GM18519 (cell line): ENCODE measurements around the gene SLC34A1.
"Not testable (repeated sequence)": the region's sequence is repeated elsewhere in the genome, so short reads cannot be mapped to it uniquely, and the experiment has no call there.

Experiments used
- ATAC-seq: cut with Tn5 transposase; IDR thresholded peaks from one replicate; pipeline ENCODE4 v1.9.1; 2021; ENCODE audit warnings: mild to moderate bottlenecking, moderate library complexity; ENCODE audit not compliant: unreplicated experiment, low FRiP score

SLC34A1 gene

DNA sequence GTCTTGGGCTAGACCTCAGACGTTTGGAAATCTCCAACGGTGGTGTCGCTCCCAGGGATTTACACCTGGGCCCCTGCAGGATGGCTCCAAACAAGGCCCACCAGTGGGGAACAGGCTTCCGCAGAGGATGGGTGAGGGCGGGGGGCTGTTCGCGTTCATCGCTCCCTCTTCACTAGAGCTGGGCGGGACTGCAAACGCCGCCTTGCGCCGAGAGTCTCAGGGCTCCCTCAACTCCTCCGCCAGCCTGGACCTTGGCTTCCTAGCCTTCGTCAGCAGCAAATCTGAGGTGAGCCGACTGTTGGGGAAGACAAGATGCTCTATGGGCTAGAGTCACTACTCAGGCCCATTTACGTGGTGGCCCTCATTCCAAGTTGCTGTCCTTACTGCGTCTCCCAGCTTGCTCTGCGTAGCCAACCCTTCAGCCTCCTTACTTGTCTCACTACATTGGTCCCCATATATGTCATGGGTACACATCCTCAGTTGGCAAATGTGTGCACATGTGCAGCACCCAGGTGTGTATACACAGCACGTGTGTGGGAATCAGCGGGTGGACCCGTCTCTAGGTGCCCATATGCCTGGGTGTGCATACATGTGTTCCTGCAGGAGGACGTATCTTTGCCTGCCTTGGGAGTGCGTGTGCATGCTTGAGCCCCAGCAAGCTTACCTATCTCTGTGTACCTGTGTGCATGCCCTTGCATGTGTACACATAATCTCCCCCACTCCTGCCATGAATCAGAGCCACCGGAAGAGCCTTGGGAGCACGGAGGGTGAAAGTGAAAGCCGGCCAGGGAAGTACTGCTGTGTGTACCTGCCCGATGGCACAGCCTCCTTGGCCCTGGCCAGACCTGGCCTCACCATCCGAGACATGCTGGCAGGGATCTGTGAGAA, 16.0 kb upstream of the SLC34A1 start:
- ATAC-seq, result no peak

DNA sequence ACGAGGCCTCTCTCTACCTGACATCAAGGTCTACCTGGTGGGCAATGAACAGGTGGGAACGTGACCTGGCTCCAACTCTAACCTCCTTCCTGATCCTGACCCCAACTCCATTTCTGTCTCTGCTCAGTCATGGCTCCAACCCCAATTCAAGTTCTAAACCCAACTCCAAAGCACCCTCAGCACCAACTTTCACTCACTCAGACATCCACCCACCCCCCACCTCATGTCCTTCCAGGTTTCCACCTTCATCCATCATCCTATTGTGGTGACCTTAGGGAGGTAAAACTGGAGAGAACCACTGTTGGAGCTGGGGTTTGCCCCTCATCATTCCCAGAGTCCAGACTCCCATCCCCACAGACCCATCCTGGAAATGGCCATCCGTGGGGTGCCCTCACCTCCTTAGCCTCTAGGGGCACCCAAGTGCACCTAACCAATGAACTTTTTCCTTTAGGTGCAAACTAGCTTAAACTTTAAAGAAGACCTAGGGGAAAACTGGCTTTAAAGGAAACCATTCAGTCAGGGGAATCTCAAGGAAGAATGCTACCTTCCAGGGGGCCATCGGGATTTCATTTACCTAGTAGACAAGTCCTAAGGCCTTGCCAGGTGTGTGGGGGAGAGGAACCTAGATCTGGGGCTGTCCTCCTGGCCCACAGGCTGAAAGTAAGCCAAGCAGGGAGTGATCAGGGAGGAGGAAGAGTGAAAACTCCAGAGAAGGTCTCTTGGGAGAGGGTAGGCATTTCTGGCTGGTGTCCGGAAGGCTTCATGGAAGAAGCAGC, 15.2 kb upstream of the SLC34A1 start:
- ATAC-seq, result no peak

DNA sequence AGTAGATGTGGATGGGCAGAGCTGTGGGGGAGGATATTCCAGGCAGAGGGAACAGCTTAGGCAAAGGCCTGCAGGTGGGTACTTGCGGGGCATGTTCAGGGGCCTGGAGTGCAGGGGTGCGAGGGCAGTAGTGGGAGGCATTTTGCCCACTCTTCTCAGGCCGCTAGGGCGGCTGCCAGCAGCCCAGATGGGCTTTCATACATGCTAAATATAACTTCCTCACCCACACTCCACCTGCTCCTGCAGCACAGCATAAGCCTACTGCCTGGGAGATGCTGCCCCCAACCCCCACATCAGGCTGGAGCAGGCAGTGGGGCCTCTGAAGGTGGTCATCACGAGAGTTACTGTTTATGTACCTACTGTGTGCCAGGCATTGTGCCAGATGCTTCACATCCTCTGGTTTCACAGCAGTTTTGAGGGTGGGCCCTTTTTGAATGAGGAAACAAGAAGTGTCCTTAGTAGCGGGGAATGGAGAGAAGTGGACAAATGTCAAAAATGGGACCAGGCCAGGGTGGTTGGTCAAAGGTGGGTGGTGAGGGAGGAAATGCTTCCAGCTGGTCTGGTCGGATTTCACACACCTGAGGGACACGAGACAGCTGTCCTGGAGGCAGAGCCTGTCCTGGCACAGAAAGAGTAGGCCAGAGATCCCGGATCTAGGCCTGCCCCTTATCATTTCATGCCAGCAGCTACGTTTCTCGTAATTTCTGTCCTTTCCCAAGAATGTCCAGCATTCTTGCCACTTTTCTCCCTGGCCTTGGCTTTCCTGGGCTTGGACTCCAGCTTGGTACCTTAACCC, 14.4 kb upstream of the SLC34A1 start:
- no peak for ATAC-seq

DNA sequence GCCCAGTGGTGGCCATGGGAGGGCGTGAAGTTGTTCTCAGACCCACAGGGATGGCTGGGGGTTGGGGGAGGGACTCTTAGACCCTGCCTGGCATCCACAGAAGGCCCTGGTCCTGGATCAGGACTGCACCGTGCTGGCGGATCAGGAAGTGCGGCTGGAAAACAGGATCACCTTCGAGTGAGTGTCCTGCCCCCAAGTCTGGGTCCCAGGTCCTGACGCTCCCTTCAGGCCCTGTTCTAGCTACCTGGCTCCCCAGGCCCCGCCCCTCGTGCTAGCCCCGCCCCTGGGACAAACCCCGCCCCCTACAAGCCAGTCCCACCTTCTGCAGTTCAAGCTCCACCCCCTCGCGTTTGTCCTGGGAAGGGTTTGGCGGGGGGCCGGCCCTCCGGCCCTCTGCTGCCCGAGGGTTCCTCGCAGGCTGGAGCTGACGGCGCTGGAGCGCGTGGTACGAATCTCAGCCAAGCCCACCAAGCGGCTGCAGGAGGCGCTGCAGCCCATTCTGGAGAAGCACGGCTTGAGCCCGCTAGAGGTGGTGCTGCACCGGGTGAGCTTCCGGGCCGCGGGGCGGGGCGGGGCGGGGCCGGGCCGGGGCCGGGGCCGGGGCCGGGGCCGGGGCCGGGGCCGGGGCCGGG, 13.6 kb upstream of the SLC34A1 start:
- ATAC-seq, result no peak

DNA sequence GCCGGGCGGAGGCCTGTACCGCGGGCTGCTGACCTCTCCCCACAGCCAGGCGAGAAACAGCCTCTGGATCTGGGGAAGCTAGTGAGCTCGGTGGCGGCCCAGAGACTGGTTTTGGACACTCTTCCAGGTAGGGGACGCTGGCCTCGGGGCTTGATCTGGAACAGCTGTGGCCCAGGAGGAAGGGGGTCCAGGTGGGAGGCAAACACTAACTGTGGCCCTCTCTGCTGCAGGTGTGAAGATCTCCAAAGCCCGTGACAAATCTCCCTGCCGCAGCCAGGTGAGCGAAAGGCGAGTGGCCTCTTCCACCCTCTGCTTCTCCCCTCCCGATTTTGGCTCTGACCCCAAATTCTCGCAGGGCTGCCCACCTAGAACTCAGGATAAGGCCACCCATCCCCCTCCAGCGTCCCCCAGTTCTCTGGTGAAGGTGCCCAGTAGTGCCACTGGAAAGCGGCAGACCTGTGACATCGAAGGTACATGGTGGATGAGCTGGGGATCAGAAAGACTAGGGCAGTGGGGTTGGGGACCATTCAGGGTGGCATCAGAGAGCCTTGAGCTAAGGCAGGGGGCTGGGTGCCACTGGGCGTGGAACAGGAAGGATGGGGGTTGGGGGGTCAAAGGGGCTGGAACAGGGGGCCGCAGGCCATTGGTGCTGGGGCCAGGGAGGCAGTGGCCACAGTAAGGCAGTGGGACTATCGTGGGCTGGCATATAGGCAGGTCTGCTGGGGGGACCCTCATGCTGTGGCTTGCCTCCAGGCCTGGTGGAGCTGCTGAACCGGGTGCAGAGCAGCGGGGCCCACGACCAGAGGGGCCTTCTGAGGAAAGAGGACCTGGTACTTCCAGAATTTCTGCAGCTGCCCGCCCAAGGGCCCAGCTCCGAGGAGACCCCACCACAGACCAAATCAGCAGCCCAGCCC, 12.9 kb upstream of the SLC34A1 start:
- no peak for ATAC-seq

DNA sequence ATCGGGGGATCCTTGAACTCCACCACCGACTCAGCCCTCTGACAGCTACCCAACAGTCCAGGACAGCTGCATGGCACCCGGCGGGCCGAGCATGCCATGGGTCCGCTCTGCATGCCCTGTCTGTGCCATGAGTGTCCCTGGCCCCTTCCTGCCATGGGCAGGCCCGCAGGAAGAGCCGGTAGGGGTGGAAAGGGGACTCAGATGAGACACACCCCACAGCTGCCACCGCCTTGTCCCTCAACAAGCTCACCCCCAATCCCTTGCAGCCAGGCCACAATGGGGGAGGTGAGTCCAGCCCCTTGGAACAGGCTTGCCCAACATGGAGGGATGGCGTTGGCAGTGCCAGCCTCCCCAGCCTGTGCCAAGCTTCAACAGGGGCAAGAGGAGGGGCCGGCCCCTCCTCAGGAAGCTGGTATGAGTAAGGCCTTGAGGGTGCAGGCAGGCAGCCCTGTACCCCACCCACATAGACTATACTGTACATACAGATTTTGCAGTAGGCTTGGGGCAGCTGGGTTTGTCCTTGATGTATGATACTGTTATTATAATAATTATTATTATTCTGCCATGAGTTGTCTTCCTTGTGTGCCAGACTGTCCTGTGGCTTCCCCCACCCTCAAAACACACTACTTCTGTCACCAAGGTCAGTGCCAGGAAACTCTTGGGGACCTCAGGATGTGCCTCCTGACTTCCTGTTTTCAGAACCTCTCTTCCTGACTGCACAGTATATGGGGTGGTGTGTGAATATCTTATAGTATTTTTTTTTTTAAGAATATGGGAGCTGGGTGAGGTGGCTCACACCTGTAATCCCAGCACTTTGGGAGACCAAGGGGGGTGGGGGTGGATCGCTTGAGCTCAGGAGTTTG, 12.0 kb upstream of the SLC34A1 start:
- ATAC-seq, result no peak

DNA sequence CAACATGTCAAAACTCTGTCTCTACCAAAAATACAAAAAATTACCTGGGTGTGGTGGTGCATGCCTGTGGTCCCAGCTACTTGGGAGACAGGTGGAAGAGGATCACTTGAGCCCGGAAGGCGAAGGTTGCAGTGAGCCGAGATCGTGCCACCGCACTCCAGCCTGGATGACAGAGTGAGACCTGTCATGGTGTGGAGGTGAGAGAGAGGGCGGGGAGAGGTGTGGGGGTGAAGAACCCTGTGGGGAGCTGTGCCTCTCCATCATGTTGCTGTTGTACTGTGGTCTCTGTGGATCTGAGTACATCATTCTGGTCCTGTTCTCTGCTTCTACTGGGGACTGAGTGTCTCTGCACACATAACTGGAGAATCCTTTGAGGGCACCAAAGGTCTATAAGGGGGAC, 11.3 kb upstream of the SLC34A1 start:
- ATAC-seq, result no peak

DNA sequence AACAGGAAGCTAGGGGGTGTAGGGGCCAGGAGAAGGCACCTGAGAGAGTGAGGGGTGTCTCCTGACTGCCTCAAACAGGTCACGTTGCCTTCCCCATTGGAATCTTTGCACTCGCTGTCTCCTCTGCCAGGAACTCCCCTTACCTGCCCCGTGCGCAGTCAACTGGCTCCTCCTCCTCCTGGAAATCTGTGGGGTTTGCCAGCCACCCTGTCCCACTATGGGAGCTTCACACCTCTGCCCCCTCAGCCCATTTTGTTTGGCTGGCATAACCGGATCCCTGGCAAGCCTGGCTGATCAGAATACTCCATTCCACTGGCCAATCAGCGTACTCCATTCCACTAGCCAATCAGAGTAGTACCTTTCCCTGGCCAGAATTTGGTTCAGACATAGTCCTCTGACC, 10.4 kb upstream of the SLC34A1 start:
- ATAC-seq, result no peak

DNA sequence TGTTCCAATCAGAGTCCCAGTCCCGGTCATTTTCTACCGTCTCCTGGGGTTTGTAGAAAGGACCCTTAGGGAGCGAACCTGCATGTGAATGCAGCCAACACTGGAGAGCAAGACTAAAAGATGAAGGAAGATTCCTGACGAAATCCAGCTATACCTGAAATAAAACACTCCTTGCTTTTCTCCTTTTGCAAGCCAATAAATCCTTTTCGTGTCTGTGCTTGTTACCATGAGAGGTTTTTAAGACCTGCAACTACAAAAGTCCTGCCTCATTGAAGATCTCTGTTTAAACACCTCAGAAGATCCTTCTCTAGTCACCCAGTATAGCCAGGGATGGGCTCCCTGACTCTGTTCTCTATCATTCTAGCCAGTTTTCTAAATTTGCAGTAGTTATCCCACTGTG, 10.0 kb upstream of the SLC34A1 start:
- ATAC-seq, result no peak

DNA sequence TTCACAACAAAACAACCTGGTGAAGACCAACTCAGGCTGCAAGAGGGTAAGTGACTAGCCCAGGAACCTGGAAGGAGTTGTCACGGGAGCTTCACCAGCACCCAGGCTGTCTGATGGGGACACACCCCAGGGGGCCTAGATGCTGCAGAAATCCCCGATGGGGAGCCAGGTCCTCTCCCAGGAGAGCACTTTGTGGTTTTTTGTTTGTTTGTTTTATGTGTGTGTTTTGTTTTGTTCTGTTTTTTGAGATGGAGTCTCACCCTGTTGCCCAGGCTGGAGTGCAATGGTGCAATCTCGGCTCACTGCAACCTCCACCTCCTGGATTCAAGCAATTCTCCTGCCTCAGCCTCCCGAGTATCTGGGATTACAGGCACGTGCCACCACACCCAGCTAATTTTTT, 8.7 kb upstream of the SLC34A1 start:
- ATAC-seq, result not testable (repeated sequence)

DNA sequence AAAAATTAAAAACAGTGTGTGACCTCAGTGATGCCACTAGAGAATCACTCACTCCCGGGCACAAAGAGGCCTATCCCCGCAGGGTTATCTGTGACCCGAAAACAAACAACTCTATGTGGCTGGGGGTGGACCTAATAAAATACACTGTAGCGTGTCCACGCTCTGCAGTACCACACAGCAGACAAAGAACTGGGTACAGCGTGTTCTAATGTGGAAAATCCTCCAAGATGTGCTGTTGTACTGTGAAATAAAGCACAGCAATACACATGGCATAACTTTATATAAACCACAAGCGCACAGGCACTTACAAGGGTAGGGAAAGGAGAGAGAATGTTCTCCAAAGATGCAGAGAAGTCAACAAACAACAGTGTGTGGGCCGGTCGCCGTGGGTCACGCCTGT, 8.1 kb upstream of the SLC34A1 start:
- no peak for ATAC-seq

DNA sequence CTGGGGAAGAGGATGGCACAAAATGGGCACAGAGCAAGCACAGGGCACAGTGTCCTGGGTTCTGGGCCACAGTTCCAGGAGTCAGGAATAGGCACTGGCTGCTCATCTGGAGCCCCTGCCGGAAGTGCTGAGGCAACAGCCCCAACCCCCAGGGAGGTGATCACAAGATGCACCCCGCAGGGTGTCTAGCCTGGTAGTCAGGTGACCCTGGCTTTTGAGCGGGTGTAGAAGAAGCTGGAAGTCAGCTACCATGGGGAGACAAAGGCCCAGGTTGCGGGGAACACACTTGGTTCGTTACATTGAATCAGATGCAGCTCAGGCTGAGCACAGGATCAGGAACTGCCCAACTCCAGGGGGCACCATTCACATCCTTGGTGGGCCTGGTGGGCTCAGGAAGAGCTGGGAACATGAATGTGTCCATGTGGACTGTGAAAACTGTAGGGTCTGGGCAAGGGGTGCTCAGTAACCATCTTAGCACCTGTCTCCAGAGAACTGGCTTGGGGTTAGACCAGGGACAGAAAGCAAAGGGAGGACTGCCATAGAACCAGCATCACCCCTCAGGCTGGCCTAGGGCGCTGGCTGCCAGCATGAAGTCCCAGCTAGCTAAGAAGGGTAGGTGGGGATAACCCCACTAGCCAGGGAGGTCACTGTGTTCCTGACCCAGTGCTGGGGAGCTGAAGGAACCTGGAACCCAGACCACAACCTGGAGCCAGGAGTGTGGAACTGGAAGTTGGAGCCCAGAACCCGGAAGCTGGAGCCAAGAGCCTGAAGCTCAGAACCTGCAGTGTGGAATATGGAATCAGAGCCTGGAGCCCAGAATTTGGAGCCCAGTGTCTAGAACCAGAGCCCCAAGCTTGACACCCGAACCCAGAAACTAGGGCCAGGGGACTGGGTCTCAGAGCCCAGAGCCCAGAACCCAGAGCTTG, 6.1 kb upstream of the SLC34A1 start:
- no peak for ATAC-seq

DNA sequence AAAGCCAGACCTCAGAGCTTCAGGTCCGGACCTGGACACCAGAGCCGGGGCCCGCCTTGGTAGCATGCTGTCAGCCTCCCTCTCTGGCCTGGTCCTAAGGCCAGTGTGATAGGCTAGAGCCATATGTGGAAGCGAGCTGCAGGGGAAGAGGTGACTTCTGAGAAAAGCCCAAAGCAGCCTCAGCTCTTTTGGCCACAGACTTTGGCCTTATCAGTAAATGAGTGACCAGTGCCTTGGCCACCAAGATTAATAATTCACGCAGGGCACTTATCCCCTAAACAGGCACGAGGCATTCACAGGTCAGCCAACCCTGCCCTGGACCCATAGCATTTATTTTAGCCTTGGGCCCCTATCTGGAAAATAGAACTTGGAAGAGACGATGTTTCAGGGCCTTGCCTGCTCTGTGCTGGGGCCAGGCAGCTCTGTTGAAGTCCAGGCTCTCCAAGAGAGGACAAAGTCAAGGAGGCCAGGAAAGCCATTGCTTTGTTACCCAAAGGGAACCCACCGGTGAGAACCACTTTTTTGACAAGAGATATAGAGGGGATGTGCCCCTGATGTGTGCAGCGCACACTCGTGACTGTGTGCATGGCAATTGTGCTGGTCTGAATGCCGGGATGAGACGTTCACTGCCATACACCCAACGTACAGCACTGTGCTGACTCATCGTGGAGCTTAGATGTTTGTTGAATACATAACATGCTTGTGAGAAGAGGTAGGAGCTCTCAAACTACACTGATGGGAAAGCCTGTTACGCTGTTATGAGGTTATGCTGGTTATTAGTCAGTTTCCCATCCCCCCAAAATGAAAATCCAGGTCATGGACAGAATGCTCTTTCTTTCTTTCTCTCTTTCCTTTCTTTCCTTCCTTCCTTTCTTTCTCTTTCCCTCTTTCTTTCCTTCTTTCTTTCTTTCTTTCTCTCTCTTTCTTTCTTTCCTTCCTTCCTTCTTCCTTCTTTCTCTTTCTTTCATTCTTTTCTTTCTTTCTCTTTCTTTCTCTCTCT, 5.0 kb upstream of the SLC34A1 start:
- ATAC-seq, result no peak

DNA sequence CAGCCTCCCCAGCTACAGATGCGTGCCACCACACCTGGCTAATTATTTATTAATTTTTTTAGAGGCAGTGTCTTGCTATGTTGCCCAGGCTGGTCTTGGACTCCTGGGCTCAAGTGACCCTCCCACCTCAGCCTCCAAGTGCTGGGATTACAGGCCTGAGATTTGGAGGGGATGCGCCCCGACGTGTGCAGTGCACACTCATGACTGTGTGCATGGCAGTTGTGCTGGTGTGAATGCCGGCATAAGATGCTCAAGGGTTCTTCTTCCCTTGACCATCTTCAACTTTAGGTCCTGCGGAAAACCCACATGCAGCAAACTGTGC, 3.5 kb upstream of the SLC34A1 start:
- no peak for ATAC-seq

DNA sequence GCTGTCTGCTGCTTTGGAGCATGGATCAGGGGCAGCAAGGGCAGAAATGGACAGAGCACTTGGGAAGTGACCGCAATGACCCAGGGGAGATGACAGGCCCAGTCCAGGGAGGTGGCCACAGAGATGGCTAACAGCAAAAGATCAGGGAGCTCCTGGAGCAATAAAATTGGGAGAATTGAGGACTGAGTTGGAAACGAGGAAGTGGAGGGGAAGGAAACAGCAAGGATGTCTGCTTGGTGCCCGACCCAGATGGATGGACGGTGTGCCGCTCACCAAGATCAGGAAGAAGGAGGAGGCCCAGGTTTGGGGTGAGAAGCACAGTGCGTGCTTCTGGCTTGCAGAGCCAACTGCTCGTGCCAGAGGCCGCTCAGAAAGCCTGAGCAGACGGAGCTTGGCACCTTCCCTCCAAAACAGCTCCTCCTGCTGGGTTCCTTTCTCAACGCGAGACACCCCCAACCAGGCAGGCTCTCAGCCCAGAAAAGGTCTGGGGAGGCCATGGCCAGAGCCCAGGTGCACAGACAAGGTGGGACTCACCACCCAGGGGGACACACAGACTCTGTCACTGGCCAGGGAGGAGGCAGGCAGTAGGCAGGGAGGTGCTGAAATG, 1.7 kb upstream of the SLC34A1 start:
- no peak for ATAC-seq

DNA sequence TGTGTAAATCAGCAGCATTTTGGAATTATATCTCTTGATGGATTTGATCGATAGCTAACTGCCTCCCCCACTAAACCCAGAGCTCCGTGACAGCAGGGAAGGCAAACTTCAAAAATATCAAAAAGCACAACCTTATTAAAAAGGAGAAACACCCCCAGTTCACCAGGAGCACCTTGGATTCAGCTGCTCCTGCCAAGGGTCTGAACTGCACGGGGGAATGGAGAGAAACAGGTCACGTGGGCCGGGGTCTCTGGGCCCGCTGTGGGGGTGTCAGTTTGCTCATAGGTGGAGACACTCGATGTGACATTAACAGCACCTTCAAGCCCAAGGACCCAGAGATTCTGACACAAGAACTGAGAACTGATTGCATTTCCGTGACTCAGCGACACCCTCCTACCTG, 1.1 kb upstream of the SLC34A1 start:
- no peak for ATAC-seq
